ENCODE results near the gene NTF4. TPM values are rescaled to one million over a fixed set of nuclear protein-coding genes. Genes with fewer than 3 reads are reported as not detected.
"Not testable (repeated sequence)": the region's sequence is repeated elsewhere in the genome, so short reads cannot be mapped to it uniquely, and the experiment has no call there.

NTF4 gene
- total RNA-seq, 2 donors from 2014 or later = not detected

- H3K27ac ChIP-seq; H3K9me3 ChIP-seq; H3K4me3 ChIP-seq; DNase-seq; H3K27me3 ChIP-seq; H3K4me1 ChIP-seq; H3K36me3 ChIP-seq (replicated peaks in 1 of 2; ENCODE audit: insufficient read depth in 1 of 2, low read depth in 2 of 2); ATAC-seq; intact Hi-C loops (cut with DNase I): not testable (repeated sequence)
- 60 to 79% methylated on average over 1 to 3 of the region's 4 CpGs for WGBS, 2 donors
Observed at GRCh38 chr19:49042666-49043065, 22.0 kb downstream of the NTF4 start.

DNA sequence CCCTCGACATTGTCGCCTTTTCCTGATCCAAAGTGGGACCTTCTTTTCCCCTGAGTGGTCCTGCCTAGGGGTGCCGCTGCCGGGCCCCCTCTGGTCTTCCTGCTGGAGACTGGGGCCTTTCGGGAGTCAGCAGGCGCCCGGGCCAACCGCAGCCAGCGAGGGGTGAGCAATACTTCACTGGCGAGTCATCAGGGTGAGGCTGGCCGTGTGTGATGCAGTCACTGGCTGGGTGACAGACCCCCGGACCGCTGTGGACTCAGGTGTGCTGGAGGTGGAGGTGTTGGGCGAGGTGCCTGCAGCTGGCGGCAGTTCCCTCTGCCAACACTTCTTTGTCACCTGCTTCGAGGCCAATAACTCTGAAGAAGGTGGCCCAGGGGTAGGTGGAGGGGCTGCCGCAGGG is 22.4 kb downstream of the NTF4 start:
- intact Hi-C loops (cut with DNase I) = no loop called here
- 59 to 62% methylated on average over 11 to 17 of the region's 17 CpGs for WGBS, 2 donors
- no peaks in the 10 kb centered on the region for H3K27me3 ChIP-seq
- TF ChIP-seq CTCF (IDR thresholded peaks at IDR 0.05) = no peak
- no peak for TF ChIP-seq POLR2A (IDR thresholded peaks at IDR 0.05)
- no peaks in the 10 kb centered on the region for H3K9me3 ChIP-seq
- H3K36me3 ChIP-seq (replicated peaks in 1 of 2; ENCODE audit: insufficient read depth in 1 of 2, low read depth in 2 of 2) = no peaks in the 10 kb centered on the region
- H3K27ac ChIP-seq = no peak overlapping the region
- H3K4me1 ChIP-seq = no peaks in the 10 kb centered on the region
- ATAC-seq = no peak
- no peak for DNase-seq
- H3K4me3 ChIP-seq = no peak overlapping the region

- DNase-seq; H3K27ac ChIP-seq; intact Hi-C loops (cut with DNase I); H3K27me3 ChIP-seq; H3K36me3 ChIP-seq (replicated peaks in 1 of 2; ENCODE audit: insufficient read depth in 1 of 2, low read depth in 2 of 2); H3K9me3 ChIP-seq; ATAC-seq; H3K4me3 ChIP-seq; H3K4me1 ChIP-seq: not testable (repeated sequence)
- 45 to 52% methylated on average over 7 to 8 of the region's 9 CpGs for WGBS, 2 donors
Observed at GRCh38 chr19:49039736-49040135, 24.9 kb downstream of the NTF4 start.

GRCh38 chr19:49038557-49039276 is 25.9 kb downstream of the NTF4 start:
- 67 to 80% methylated on average over 26 of the region's 26 CpGs for WGBS, 2 donors
- H3K27me3 ChIP-seq; intact Hi-C loops (cut with DNase I); H3K9me3 ChIP-seq; H3K27ac ChIP-seq; H3K4me3 ChIP-seq; ATAC-seq; H3K36me3 ChIP-seq (replicated peaks in 1 of 2; ENCODE audit: insufficient read depth in 1 of 2, low read depth in 2 of 2); DNase-seq; H3K4me1 ChIP-seq: not testable (repeated sequence)

- H3K9me3 ChIP-seq; H3K27ac ChIP-seq; H3K27me3 ChIP-seq; H3K36me3 ChIP-seq (replicated peaks in 1 of 2; ENCODE audit: insufficient read depth in 1 of 2, low read depth in 2 of 2); ATAC-seq; intact Hi-C loops (cut with DNase I); H3K4me1 ChIP-seq; H3K4me3 ChIP-seq; DNase-seq: not testable (repeated sequence)
- WGBS, 2 donors = 82 to 97% methylated on average over 8 of the region's 8 CpGs
Observed at GRCh38 chr19:49038111-49038510, 26.5 kb downstream of the NTF4 start.

DNA sequence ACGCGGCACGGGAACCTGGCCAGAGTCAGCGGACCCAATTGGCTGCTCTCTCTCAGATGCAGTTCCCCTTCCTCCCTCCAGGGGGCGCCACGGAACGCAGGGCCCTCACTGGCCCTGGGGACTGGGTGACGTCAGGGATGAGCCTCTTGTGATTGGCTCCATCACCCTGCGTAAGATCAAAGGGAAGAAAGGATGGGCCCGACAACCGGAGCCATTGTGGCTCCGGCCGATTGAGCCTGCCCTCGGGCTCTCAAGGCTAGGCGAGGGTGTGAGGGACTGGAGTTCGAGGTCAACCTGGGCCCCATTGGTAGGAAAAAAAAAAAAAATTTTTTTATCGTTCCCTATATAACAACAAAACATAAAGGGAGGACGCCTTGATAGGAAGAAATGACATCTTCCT is 27.8 kb downstream of the NTF4 start, which contains the start of gene CGB1:
CGB1 (minus strand) TSS at position 81 of the 400 bp plus-strand sequence. CDS start 184 bp downstream, outside the sequence.
- DNase-seq; H3K27me3 ChIP-seq; H3K27ac ChIP-seq; H3K36me3 ChIP-seq (replicated peaks in 1 of 2; ENCODE audit: insufficient read depth in 1 of 2, low read depth in 2 of 2); ATAC-seq; H3K4me1 ChIP-seq; H3K9me3 ChIP-seq; intact Hi-C loops (cut with DNase I); H3K4me3 ChIP-seq: not testable (repeated sequence)
- peak in 1 of 7 experiments; percentile 9 for TF ChIP-seq CTCF (IDR thresholded peaks at IDR 0.05)
- 53 to 57% methylated on average over 17 to 18 of the region's 18 CpGs for WGBS, 2 donors

Measured in body of pancreas (tissue), 4 donors.